OCI-LY7 (cell line): Measurements from ENCODE around the gene CHD9NB.

ENCODE experiments used
- EZH2phosphoT487 ChIP-seq: fragments of 200-600 bp; sonication (generic); IDR thresholded peaks from 2 replicates; pipeline ENCODE4 v1.6.1; 2018; ENCODE audit warnings: low read depth, borderline replicate concordance, mild to moderate bottlenecking, mixed run types, antibody characterized with exemption, low read length, moderate library complexity, mixed read lengths
- TF ChIP-seq, protein P1 (sequence below): fragments of 200-600 bp; sonication (generic); conservative IDR thresholded peaks from 2 replicates; pipeline ENCODE4 v1.5.1; 2014; ENCODE audit warnings: mild to moderate bottlenecking, antibody characterized with exemption, low read length, moderate library complexity, mixed read lengths

- TF ChIP-seq, protein P1, sequence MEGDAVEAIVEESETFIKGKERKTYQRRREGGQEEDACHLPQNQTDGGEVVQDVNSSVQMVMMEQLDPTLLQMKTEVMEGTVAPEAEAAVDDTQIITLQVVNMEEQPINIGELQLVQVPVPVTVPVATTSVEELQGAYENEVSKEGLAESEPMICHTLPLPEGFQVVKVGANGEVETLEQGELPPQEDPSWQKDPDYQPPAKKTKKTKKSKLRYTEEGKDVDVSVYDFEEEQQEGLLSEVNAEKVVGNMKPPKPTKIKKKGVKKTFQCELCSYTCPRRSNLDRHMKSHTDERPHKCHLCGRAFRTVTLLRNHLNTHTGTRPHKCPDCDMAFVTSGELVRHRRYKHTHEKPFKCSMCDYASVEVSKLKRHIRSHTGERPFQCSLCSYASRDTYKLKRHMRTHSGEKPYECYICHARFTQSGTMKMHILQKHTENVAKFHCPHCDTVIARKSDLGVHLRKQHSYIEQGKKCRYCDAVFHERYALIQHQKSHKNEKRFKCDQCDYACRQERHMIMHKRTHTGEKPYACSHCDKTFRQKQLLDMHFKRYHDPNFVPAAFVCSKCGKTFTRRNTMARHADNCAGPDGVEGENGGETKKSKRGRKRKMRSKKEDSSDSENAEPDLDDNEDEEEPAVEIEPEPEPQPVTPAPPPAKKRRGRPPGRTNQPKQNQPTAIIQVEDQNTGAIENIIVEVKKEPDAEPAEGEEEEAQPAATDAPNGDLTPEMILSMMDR: no peak
- TF ChIP-seq EZH2phosphoT487: no peak
Observed at GRCh38 chr16:53078765-53079485, 26.2 kb upstream of the CHD9NB start.
